ENCODE measurements around the gene MSI2. TPM values are rescaled to one million over a fixed set of nuclear protein-coding genes. Genes with fewer than 3 reads are reported as not detected.

MSI2 gene
- total RNA-seq, 6 experiments from 2014 or later = 12.0 to 22.6 (median 19.4) TPM

- TF ChIP-seq CTCF (IDR thresholded peaks at IDR 0.05) (no peak), POLR2A (IDR thresholded peaks at IDR 0.05) (no peak)
- WGBS (ENCODE audit: insufficient coverage, low coverage, low lambda C conversion rate, missing lambda C conversion rate) = 67% methylated on average over 1 of the region's 3 CpGs
- ATAC-seq = no peak
- H3K9me3 ChIP-seq = no peaks in the 10 kb centered on the region
- intact Hi-C loops (cut with DNase I) = no loop called here
- H3K27me3 ChIP-seq = no peaks in the 10 kb centered on the region
- H3K4me1 ChIP-seq = no peaks in the 10 kb centered on the region
- H3K4me3 ChIP-seq = no peak overlapping the region
- DNase-seq = no peak
- H3K36me3 ChIP-seq = no peaks in the 10 kb centered on the region
- H3K27ac ChIP-seq = no peak overlapping the region
These were observed 32.4 kb downstream of the MSI2 start for GRCh38 chr17:57288773-57289121.

- intact Hi-C loops (cut with DNase I) = no loop called here
- no peaks in the 10 kb centered on the region for H3K9me3 ChIP-seq
- no peaks in the 10 kb centered on the region for H3K36me3 ChIP-seq
- WGBS (ENCODE audit: insufficient coverage, low coverage, low lambda C conversion rate, missing lambda C conversion rate) = 55% methylated on average over 4 of the region's 5 CpGs
- H3K27me3 ChIP-seq = no peaks in the 10 kb centered on the region
- TF ChIP-seq CTCF (IDR thresholded peaks at IDR 0.05) = no peak
- TF ChIP-seq POLR2A (IDR thresholded peaks at IDR 0.05) = no peak
- H3K27ac ChIP-seq = no peak overlapping the region
- no peaks in the 10 kb centered on the region for H3K4me1 ChIP-seq
- ATAC-seq (no peak), DNase-seq (no peak)
- no peak overlapping the region for H3K4me3 ChIP-seq
These were observed 32.8 kb downstream of the MSI2 start for GRCh38 chr17:57289130-57289529.

- no peaks in the 10 kb centered on the region for H3K36me3 ChIP-seq
These were observed 33.3 kb downstream of the MSI2 start for GRCh38 chr17:57289613-57290012.

GRCh38 chr17:57290981-57291380 is 34.7 kb downstream of the MSI2 start:
- Histone ChIP-seq H3K27ac (no peak overlapping the region), H3K4me3 (no peak overlapping the region), H3K36me3 (no peaks in the 10 kb centered on the region), H3K4me1 (no peaks in the 10 kb centered on the region), H3K27me3 (no peaks in the 10 kb centered on the region), H3K9me3 (no peaks in the 10 kb centered on the region)
- DNase-seq = no peak
- WGBS (ENCODE audit: insufficient coverage, low coverage, low lambda C conversion rate, missing lambda C conversion rate) = 96% methylated on average over 9 of the region's 10 CpGs
- no peak for ATAC-seq
- intact Hi-C loops (cut with DNase I) = no loop called here
- no peak for TF ChIP-seq POLR2A (IDR thresholded peaks at IDR 0.05)
- TF ChIP-seq CTCF (IDR thresholded peaks at IDR 0.05) = no peak

More at GRCh38 chr17:57289613-57290012, 33.3 kb downstream of the MSI2 start:
- Histone ChIP-seq H3K27ac (no peak overlapping the region), H3K4me3 (no peak overlapping the region), H3K9me3 (no peaks in the 10 kb centered on the region), H3K27me3 (no peaks in the 10 kb centered on the region), H3K4me1 (no peaks in the 10 kb centered on the region)
- ATAC-seq = no peak
- 55% methylated on average over 2 of the region's 8 CpGs for WGBS (ENCODE audit: insufficient coverage, low coverage, low lambda C conversion rate, missing lambda C conversion rate)
- no peak for DNase-seq
- intact Hi-C loops (cut with DNase I) = no loop called here
- TF ChIP-seq POLR2A (IDR thresholded peaks at IDR 0.05) (no peak), CTCF (IDR thresholded peaks at IDR 0.05) (no peak)

- no peaks in the 10 kb centered on the region for H3K4me1 ChIP-seq
- no peak overlapping the region for H3K27ac ChIP-seq
- no peak for DNase-seq
- H3K4me3 ChIP-seq = no peak overlapping the region
- 94% methylated on average over 2 of the region's 5 CpGs for WGBS (ENCODE audit: insufficient coverage, low coverage, low lambda C conversion rate, missing lambda C conversion rate)
- H3K27me3 ChIP-seq = no peaks in the 10 kb centered on the region
- H3K36me3 ChIP-seq = no peaks in the 10 kb centered on the region
- H3K9me3 ChIP-seq = no peaks in the 10 kb centered on the region
- ATAC-seq = no peak
- TF ChIP-seq CTCF (IDR thresholded peaks at IDR 0.05) (no peak), POLR2A (IDR thresholded peaks at IDR 0.05) (no peak)
- intact Hi-C loops (cut with DNase I) = no loop called here
These were observed 35.8 kb downstream of the MSI2 start for GRCh38 chr17:57292091-57292490.

Measured in right lobe of liver (tissue), 6 donors.